ENCODE measurements around the gene PIP4K2A.

- TF ChIP-seq CTCF (IDR thresholded peaks at IDR 0.05; ENCODE audit: poor library complexity) (no peak), EZH2 (IDR thresholded peaks at IDR 0.05; ENCODE audit: borderline replicate concordance) (no peak)
These were observed 68.0 kb downstream of the PIP4K2A start for GRCh38 chr10:22646388-22646853.
